GM12875 (cell line): Measurements from ENCODE around the gene SPDEF.

Experiments used
- H3K4me3 ChIP-seq: one replicate; pipeline ENCODE4 v1.5.1; 2011; ENCODE audit warnings: low read depth, low read length, control low read depth
- TF ChIP-seq, protein P1 (sequence below): IDR thresholded peaks from 2 replicates; pipeline ENCODE4 v1.5.1; 2011; ENCODE audit warnings: low read depth, mild to moderate bottlenecking, control low read depth, inconsistent platforms, low read length, moderate library complexity, borderline replicate concordance; ENCODE audit not compliant: insufficient read depth

SPDEF gene

DNA sequence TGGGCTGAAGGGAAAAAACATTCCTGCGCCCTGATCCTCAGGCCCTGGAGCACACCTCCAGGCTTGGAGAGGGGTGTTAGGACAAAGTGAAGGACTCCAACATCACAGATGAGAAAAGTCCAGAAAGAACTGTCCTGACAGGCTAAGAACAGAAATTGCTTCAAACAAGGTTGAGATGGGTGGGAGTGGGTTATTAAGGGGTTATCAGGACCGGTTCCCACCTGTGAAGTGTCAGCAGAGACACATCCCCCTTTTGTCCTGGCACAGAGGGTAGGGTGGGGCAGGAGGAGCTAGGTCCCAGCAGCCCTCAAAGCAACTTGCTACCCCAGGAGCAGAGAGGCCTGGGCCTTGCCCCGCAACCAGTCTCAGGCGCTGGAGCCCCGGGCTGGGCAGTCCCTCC is 3.5 kb downstream of the SPDEF start:
- no peak overlapping the region for H3K4me3 ChIP-seq
- TF ChIP-seq, protein P1, sequence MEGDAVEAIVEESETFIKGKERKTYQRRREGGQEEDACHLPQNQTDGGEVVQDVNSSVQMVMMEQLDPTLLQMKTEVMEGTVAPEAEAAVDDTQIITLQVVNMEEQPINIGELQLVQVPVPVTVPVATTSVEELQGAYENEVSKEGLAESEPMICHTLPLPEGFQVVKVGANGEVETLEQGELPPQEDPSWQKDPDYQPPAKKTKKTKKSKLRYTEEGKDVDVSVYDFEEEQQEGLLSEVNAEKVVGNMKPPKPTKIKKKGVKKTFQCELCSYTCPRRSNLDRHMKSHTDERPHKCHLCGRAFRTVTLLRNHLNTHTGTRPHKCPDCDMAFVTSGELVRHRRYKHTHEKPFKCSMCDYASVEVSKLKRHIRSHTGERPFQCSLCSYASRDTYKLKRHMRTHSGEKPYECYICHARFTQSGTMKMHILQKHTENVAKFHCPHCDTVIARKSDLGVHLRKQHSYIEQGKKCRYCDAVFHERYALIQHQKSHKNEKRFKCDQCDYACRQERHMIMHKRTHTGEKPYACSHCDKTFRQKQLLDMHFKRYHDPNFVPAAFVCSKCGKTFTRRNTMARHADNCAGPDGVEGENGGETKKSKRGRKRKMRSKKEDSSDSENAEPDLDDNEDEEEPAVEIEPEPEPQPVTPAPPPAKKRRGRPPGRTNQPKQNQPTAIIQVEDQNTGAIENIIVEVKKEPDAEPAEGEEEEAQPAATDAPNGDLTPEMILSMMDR: no peak

DNA sequence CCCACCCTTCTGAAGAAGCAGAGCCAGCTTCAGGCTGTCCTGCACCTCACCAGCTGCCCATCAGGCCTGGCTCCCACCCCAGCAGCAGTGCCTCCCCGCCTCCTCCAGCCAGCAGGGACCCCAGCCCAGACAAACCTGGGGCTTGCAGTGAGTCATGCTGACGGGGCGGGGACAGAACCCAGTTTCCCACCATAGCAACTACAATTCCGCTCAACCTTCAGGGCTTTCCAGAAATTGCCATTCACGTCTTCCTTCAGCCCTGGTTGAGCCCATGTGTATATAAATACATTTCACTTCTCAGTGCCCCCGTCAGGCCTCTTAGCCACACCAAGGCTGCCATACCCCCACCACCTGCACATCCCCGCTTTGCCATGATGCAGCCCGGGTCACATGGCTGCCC is 4.4 kb downstream of the SPDEF start:
- no peak overlapping the region for H3K4me3 ChIP-seq
- TF ChIP-seq, protein P1: no peak

DNA sequence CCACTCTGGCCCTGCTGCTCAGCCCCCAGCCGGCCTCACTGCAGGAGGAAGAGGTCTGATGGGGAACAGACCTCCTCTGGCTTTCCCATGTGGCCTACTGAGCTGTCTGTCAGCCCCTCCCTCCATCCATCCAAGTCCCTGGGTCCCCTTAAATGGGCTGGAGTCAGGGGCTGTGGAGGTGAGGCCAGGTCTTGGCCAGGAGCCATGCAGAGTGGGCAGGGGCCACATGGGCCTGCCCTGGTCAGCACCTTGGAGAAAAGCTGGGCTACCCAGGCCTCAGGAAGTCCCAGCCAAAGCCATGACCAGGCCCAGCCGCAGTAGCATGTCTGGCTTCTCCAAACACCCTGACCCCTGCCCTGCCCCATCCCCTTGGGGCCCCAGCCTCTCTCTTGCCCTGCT is 6.3 kb downstream of the SPDEF start:
- H3K4me3 ChIP-seq: no peak overlapping the region
- TF ChIP-seq, protein P1: no peak

DNA sequence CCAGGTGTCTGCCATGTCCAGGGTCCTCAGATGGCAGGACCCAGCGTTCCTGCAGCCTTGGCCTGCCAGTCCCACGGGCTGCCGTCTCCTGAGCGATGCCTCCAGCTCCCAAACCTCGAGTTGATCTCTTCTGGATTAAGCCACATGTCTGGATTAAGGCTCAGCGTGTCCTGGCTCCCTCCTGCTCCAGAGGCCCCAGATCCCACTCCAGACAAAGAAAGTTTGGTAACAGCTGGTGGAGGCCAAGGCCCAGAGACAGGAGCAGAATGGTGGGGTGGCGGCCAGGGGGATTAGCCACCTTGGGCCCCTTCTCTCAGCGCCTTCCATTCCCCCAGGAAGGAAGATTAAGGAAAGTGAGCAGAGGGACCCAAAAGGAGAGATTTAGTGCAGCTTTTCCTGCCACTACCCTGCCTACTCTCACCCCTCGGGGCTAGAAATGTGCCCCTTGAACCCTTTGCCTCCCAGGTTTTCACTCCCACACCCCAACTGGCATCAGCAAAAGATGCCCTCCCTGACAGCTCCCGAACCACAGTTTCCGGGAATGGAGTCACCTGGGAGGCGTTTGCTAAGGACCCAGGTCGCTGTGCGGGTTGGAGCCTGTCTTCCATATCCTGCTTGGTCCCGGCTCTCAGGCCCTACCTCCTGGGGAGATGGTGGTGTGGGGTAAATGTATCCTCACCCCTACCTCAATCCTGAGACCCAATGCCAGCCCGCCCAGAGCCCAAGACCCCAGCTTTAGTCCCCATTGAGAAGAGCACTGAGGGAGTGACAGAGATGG is 6.9 kb downstream of the SPDEF start:
- no peak overlapping the region for H3K4me3 ChIP-seq

DNA sequence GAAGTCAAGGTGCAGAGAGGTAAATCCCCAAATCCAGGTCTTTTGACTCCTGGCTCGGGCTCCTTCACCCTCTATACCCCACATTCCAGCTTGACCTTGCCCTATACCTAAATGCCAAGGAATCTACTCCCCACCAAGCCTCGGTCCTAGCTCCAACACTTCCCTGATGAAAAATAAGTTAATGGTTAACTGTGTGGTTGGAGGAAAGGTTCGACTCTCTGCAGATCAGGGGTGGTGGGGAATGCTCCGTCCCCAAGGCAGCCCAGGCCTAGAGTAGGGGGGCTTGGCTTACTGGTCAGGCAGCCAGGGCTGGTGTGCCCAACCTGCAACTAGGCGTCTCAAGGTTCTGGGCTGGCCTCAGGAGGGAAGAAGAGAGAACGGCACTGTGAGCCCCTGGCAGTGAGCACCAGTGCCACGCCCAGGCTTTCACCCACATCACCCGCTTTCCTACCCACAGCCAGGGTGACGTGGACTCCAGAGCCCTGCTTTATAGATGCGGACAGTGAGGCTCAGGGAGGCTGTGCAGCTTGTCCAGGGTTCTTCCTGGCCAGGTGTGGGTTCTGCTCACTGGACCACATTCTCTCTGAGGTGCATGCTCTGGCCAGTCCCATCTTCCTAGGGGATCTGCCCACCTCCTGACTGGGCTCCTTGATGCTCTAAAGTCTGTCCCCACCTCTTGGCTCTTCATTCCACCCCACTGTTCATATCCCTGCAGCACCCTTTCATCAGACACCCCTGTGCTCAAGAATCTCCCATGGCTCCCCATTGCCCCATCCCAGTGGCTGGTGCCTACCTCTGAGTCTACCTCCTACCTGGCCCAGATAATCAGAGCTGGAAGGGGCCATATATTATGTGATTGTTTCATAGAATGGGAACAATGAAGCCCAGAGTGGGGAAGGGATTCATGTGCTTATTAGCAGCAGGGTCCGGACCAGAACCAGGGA is 8.2 kb downstream of the SPDEF start:
- no peak overlapping the region for H3K4me3 ChIP-seq
- TF ChIP-seq, protein P1: no peak

More for the DNA sequence above, 6.9 kb downstream of the SPDEF start:
- TF ChIP-seq, protein P1: no peak

DNA sequence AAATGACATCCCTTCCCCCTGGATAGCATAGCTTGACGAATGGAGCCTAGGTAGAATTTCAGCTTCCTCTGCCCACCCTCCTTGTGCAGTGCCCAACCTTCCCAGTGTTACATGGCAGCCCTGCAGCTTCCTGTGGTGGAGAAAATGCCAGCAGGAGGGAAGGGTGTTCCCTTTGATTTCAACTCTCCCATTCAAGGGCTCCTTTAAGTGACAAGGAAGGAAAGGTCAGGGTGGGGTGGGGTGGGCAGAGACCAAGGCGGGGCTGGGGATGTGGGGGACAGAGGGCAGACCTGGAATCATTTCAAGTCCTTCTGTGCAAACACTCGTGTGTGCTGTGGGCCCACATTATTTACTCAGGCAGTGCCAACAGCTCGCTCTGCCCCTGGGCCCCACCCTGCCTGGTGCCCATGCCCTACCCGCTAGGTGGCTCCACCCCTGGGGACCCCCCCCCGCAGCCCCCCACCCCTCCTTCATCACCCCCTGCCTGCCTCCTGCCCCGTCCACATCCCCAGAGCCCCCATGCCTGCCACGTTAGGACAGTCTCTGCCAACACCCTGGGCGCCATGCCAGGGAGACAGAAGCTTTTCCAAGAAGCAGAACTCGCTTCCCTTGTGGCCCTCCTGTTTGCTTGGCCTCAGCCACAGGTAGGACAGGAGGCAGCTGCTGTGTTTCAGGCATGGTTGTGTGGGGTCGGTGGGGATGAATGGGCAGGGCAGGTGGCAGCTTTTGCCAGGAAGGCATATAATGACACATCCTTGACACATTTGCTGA is 9.4 kb downstream of the SPDEF start:
- TF ChIP-seq, protein P1: no peak

More for the DNA sequence above, 9.4 kb downstream of the SPDEF start:
- H3K4me3 ChIP-seq: no peak overlapping the region
